Measurements from ENCODE around the gene CDC25C. TPM values are rescaled to one million over a fixed set of nuclear protein-coding genes. Genes with fewer than 3 reads are reported as not detected.
A peak's percentile ranks its signal among the peaks of the same experiment; 100 is the strongest.

CDC25C gene
- total RNA-seq: not detected
- 0.10 TPM for polyA plus RNA-seq (2013, experiment 1 of 2)
- polyA plus RNA-seq (2013, experiment 2 of 2): 0.45 TPM
- total RNA-seq: 0 to 21.6 (median 0.11) reads per million in 172 experiments

- Histone ChIP-seq H3K27ac (ENCODE audit: low read depth in 1 of 2, low read length in 2 of 2) (no peak within 1 kb of the TSS), H3K9me3 (ENCODE audit: control insufficient read depth in 1 of 2, insufficient read depth in 1 of 2, low read length in 2 of 2) (no peaks in the 10 kb centered on the region), H3K27me3 (ENCODE audit: control insufficient read depth in 1 of 2, insufficient read depth in 2 of 2, low read length in 2 of 2) (no peaks in the 10 kb centered on the region), H3K36me3 (ENCODE audit: insufficient read depth, low read length) (no peaks in the 10 kb centered on the region), H3K4me1 (ENCODE audit: insufficient read depth, low read length) (peaks cover 13% of the 10 kb centered on the region), H3K4me3 (ENCODE audit: low read length) (peak within 1 kb of the TSS; percentile 68)
- H3K4me1 Mint-ChIP-seq (ENCODE audit: low read depth): peaks cover 8% of the 10 kb centered on the region
- no peaks in the 10 kb centered on the region for H3K27me3 Mint-ChIP-seq
- peak; percentile 99 for ATAC-seq (ENCODE audit: poor library complexity)
- H3K9me3 Mint-ChIP-seq: no peaks in the 10 kb centered on the region
- no peaks in the 10 kb centered on the region for H3K36me3 Mint-ChIP-seq (ENCODE audit: low read depth)
- ChIA-PET POLR2A (interaction anchor here (0.7 to 3.7 kb wide), 9 partner anchors 9 to 244 kb away, joined by 3 to 61 read pairs (median 6); partner anchors contain the start of genes BRD8, CDC23, EGR1 and ETF1), CTCF (interaction anchor here (0.6 to 13.3 kb wide), 4 partner anchors 21 to 589 kb away, joined by 3 to 248 read pairs (median 4); partner anchors contain the start of genes ETF1 and KDM3B)
- TF ChIP-seq CTCF (IDR thresholded peaks at IDR 0.05): no peak
- peak within 1 kb of the TSS; percentile 83 for H3K4me3 Mint-ChIP-seq
- H3K27ac Mint-ChIP-seq: peak within 1 kb of the TSS; percentile 40
- DNase-seq: peak; percentile 92 to 99 (median 95)
- intact Hi-C loops (cut with DNase I, micrococcal nuclease): loop anchor here (2.0 to 10.0 kb wide), 9 partner anchors 21 to 1073 kb away; partner anchors contain the start of genes BRD8 (in 1 of the 2), CDC23 (in 1 of the 2), FAM13B (in 1 of the 2) and HNRNPA0 (in 1 of the 2)
Observed at GRCh38 chr5:138331449-138332368, at the start of gene CDC25C. CDC25C (minus strand) TSS chr5:138331804; CDS start chr5:138331180, 624 bp downstream.

GRCh38 chr5:138372653-138373052 is 41.0 kb upstream of the CDC25C start:
- H3K4me1 Mint-ChIP-seq (ENCODE audit: low read depth): peaks cover 37% of the 10 kb centered on the region
- POLR2A ChIA-PET: interaction anchor here (1.1 kb wide), 1 partner anchor 19 kb away, joined by 4 read pairs; no protein-coding TSS in a partner anchor

More at GRCh38 chr5:138372653-138373052, 41.0 kb upstream of the CDC25C start:
- no peak for TF ChIP-seq CTCF (IDR thresholded peaks at IDR 0.05)
- Histone ChIP-seq H3K36me3 (ENCODE audit: insufficient read depth, low read length) (peaks cover 39% of the 10 kb centered on the region), H3K4me3 (ENCODE audit: low read length) (no peak overlapping the region), H3K9me3 (ENCODE audit: control insufficient read depth in 1 of 2, insufficient read depth in 1 of 2, low read length in 2 of 2) (no peaks in the 10 kb centered on the region), H3K27me3 (ENCODE audit: control insufficient read depth in 1 of 2, insufficient read depth in 2 of 2, low read length in 2 of 2) (no peaks in the 10 kb centered on the region), H3K27ac (ENCODE audit: low read depth in 1 of 2, low read length in 2 of 2) (no peak overlapping the region), H3K4me1 (ENCODE audit: insufficient read depth, low read length) (peaks cover 11% of the 10 kb centered on the region)
- intact Hi-C loops (cut with DNase I, micrococcal nuclease): no loop called here
- peaks cover 39% of the 10 kb centered on the region for H3K36me3 Mint-ChIP-seq (ENCODE audit: low read depth)
- CTCF ChIA-PET: interaction anchor here (6.4 kb wide), 1 partner anchor 20 kb away, joined by 32 read pairs; the partner anchor contains the start of gene KDM3B
- DNase-seq (no peak), ATAC-seq (ENCODE audit: poor library complexity) (no peak)
- H3K27ac Mint-ChIP-seq: peak overlapping the region; percentile 17
- no peak overlapping the region for H3K4me3 Mint-ChIP-seq
- no peaks in the 10 kb centered on the region for H3K27me3 Mint-ChIP-seq
- H3K9me3 Mint-ChIP-seq: no peaks in the 10 kb centered on the region
